Measurements from ENCODE around the gene C1QC.
A peak's percentile ranks its signal among the peaks of the same experiment; 100 is the strongest.
"Not testable (repeated sequence)": the region's sequence is repeated elsewhere in the genome, so short reads cannot be mapped to it uniquely, and the experiment has no call there.

The C1QC gene

DNA sequence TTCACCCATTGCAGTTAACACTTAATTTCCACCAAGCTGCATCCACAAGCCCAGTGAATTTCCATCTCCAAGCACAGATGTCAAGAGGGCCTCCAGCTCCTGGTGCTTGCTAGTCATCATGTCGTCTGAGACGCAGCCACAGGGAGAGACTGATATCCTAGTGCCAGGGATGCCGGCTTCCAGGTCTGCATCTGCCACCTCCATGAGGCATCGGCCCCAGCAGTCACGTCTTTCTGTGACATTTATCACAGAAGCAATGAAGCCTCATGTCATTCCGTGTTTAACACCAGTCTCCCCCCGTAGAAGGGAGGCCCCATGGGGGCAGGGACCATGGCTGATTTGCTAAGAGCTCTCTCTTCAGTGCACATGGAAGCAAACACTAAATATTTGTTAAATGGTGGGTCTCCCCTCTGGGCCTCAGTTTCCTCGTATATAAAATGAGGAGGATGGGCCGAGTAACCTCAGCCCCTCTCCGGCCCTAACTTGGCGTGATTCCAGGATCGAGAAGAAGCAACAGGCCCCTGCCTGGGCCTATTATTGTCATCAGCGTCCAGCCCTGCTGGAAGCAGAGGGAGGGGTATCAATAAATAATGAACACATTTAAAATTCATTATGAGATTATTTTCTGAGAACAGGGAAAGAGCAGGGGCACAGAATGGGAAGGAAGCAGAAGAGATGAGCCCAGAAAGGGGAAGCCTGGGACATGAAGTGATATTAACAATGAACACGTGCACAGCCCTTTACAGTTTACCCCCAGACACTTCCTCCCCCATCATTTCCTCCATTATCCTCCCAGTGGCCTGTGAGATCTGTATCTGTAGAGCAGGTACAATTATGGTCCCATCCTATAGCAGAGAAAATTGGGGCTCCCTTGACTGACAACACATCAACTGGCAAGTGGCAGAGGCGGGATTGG is 8.8 kb downstream of the C1QC start:
- DNase-seq (ENCODE audit: low spot score), result no peak

DNA sequence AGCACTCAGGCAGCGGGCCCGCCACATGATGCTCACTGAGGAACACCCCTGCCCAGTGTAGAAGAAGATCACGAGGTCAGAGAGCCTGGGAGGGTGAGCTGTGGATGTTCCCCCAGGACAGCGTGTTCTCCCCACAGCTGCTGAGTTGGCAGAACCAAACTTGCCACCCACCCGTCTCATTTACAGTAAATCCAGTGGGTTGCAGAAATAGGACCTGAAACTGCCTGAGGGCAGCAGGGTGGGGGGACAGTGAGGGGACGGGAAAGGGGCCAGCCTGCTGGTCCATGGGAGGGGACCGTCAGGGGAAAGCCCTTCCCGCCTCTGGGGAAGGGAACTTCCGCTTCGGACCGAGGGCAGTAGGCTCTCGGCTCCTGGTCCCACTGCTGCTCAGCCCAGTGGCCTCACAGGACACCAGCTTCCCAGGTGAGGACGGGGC is 9.5 kb downstream of the C1QC start, which contains the start of gene C1QB:
C1QB (plus strand) TSS at position 356 of the 436 bp plus-strand sequence. CDS start 6,227 bp downstream, outside the sequence.
- no peak for DNase-seq (ENCODE audit: low spot score)

DNA sequence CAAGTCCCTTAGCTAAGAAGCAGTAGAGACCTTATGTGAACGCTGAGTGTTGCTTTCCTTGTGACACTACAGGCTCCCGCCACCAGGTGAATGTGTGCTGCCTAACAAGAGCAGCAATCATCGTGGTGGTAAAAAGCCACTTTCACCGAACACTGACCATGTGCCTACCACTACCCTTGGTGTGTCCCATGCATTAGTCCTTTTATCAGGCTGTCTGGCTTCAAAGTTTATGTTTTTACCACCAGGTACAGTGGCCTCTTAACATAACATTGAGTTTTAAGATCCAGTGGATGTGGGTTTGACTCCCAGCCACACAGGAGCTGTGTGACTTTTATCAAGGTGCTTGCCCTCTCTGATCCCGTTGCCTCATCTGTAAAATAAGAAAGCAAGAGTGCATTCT is 11.3 kb downstream of the C1QC start:
- no peak for DNase-seq (ENCODE audit: low spot score)

DNA sequence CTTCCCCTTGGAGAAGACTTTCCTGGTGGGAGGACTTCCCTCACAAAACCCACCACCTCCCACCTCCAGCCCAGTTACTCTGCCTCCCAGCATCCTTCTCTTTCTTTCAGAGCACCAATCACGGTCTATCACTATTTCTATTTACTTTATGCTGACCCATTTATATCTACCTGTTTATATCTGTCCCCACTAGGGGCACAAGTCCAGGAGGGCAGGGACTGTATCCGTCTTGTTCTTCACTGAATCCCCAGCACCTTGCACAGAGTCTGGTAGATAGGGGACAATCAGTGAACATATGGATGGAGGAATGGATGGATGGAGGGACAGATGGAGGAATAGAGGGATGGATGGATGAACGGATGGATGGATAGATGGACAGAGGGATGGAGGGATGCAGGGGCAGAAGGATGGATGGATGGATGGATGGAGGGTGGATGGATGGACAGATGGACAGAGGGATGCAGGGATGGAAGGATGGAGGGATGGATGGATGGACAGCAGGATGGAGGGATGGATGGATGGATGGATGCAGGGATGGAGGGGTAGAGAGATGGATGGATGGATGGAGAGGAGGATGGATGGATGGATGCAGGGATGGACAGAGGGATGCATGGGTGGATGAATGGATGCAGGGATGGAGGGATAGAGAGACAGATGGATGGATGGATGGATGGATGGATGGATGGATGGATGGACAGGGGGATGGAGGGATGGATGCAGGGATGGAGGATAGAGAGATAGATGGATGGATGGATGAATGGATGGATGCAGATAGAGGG is 15.1 kb downstream of the C1QC start:
- no peak for DNase-seq (ENCODE audit: low spot score)

DNA sequence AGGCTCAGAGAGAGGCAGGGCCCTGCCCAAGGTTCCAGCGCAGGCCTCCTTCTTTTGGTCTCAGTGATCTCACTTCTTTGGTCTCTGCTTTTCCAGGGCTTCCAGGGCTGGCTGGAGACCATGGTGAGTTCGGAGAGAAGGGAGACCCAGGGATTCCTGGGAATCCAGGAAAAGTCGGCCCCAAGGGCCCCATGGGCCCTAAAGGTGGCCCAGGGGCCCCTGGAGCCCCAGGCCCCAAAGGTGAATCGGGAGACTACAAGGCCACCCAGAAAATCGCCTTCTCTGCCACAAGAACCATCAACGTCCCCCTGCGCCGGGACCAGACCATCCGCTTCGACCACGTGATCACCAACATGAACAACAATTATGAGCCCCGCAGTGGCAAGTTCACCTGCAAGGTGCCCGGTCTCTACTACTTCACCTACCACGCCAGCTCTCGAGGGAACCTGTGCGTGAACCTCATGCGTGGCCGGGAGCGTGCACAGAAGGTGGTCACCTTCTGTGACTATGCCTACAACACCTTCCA is 17.3 kb downstream of the C1QC start:
- no peak for DNase-seq (ENCODE audit: low spot score)

DNA sequence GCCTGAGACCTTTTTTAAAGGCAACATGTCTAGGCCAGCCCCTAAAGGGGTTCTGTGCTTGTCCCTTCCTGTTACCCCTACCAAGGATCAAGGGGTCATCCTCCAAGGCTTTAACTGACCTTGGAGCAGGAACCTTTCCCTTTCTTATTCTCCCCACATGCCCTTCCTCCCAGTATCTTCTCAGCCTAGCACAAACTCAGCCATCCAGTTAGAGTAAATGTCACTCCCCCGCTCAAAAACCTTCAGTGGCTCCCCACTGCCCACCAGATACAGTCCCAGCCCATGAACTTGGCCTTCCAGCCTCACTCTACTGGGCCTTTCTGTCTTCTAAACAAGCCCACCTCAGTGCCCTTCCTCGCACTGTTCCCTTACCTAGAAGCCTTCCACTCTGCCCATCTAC is 18.4 kb downstream of the C1QC start:
- DNase-seq (ENCODE audit: low spot score), result no peak

DNA sequence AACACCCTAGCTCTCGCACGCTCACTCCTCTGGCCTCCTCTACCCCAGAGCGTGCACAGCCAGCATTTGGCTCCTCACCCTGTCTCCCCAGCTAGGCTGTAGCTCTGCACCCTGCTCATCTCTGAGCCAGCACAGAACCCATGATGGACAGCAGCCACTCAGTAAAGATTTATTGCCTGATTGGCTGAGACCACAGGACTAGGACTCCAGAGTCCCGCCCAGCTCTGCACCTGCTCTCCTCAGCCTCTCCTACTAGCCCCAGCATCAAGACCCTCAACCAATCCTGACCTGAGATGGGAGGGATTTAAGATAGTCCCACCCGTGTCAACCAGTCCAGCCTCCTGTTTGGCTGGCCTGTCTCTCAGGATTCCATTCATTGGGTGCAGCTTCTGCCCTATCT is 18.9 kb downstream of the C1QC start:
- DNase-seq (ENCODE audit: low spot score), result peak; percentile 63

DNA sequence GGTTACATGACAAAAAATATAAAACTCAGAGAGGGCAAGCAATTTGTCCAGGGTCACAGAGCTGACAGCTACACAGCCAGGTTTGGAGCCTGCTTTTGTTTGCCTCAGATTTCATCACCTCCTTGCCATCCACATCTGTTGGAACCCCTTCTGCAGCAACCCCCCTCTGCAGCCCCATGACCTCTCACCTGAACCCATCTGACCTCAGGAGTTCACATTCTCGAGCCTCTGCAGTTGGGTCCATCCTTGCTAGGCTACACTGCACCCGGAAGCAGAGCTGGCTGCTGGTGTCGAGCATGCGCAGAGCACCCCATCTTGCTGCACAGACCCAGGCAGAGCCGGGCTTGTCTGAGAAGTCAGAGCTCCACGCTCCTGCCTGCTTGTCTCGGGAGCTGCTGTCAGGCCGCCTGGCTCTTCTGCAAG is 19.6 kb downstream of the C1QC start:
- no peak for DNase-seq (ENCODE audit: low spot score)

DNA sequence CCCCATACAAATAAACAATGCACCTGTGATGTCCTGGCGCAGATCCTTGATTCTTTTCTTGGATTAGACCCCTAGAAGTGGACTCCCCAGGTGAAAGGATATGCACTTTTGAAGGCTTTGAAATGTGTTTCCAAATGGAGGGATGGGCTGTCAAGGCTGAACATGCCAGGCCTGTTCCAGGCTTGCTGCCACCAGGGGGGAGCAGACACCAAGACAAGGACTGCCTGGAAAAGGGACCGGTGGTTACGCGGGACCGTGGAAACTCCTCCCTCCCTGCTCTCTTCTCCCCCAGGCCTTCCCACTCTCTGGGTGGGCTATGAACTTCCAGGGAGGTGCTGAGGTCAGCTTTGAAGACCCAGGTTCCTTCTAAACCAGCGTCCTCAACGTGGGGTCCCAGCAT is 22.3 kb downstream of the C1QC start:
- peak; percentile 64 for DNase-seq (ENCODE audit: low spot score)

DNA sequence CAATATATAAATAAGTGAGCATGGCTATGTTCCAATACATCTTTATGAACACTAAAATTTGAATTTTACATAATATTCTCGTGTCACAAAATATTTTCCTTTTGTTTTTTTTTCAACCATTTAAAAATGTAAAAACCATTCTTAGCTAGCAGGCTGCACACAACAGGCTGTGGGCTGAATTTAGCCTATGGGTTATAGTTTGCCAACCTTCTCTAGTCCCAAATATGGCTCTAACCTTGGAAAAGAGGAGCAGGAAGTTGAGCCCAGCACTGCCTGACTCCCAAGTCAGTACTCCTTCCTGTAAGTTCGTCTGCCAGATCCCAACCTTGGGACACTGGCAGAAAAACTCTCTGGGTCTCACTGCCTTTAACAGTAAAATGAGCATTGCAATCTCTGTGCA is 23.0 kb downstream of the C1QC start:
- no peak for DNase-seq (ENCODE audit: low spot score)

DNA sequence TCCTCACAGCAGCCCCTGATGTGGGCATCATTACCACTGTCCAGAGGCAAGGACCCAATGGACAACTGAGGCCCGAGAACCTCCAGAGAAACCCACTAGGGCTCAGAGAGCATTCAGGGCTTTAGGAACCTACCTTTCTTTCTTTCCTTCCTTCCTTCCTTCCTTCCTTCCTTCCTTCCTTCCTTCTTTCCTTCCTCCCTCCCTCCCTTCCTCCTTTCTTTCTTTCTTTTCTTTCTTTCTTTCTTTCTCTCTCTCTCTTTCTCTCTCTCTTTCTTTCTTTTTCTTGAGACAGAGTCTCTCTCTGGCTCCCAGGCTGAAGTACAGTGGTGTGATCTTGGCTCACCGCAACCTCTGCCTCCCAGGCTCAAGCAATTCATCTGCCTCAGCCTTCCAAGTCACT is 25.4 kb downstream of the C1QC start:
- DNase-seq (ENCODE audit: low spot score), result not testable (repeated sequence)

DNA sequence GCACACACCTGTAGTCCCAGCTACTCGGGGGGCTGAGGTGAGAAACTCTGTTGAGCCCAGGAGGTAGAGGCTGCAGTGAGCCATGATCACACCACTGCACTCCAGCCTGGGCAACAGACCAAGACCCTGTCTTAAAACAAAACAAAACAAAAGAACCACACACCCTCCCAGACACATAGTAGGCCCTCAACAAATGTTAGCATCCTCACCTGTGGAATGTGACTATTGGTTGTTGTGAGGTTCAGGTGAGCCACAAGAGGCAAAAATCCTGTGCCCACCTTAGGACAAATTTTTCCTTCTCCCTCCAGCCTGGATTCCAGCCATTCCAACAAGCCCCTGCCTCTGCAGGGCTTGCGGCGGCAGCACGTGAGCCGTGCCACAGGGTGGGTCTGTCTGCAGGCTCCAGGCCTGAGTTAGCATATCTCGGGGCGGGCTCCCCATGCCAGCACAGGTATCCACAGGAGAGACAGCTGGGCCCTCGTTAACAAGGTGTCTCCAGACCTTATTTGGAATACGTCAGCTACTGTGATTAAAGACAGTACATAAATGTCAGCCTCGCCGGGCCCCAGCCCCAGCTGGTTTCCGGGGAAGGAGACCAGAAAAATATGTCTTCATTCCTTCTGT is 27.0 kb downstream of the C1QC start:
- no peak for DNase-seq (ENCODE audit: low spot score)

DNA sequence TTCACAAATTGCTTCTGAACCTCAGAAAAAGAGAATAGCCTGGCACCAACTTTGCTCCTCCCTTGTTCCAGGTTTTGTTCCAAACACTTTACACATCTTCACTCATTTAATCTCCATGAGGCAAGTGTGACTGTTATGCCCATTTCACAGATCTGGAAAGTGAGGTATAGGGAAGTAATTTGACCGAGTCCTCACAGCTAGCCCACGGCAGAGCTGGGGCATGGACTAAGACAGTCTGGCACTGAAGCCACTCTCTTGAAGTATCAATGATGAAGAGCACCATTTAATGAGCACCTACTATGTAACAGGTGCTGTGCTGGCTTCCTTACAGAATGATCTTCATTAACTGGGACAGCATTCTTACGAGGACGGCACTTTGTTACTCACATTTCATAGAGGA is 28.6 kb downstream of the C1QC start:
- no peak for DNase-seq (ENCODE audit: low spot score)

DNA sequence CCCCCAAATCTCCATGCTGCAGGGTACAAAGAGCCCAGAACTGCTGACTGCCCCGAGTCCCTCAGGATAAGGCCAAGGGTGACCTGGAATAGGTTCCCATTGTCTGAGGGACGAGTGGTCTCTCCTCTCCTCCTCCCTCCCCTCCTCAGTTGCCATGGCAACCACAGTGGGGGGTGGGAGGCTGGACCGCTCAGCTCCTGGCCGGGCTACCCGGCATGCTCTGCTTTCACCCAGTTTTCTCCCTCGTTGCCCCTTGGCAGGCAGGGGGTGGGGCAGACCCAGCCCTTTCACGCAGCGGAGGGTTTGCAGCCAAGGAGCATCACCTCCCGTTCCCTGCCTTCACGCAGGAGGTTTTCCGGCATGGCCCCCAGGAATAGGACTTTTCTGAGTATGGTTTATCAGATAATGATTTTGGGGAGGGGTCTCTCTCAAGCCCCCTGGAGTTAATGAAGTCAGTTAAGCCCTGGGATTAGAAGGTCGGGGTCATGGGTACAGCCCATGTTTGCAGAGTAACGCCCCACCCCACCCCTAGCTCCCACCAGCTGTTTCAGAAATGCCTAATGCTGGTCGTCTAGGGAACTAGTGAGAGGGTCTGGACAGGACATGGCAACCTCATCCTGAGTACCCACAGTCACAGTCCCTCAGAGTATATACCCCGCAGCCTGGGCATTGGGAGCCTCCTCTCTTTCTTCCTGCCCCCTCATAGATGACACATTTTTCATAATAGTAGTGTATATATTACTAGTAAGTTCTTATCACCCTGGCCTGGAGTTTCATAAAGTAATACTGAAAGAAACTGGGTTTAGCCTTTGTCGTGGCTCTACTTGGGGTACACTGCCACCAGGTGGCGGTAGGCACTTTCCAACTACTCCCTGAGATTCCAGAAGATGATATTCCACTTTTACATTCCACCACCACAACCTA is 30.3 kb downstream of the C1QC start:
- peak; percentile 54 for DNase-seq (ENCODE audit: low spot score)

DNA sequence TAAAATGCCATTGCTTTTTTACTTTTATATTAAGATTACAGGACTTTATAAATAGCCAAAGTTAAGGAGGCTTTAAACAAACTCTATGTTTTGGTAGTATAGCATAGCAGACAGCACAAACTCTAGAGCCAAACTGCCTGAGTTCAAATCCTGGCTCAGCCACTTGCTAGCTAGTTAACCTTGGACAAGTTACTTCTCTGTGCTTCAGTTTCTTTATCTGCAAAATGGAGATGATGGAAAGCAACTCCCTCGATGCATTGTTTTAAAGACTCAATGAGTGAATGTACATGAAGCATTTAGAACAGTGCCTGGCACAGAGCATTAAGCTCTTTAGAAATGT is 30.9 kb downstream of the C1QC start:
- DNase-seq (ENCODE audit: low spot score), result no peak

DNA sequence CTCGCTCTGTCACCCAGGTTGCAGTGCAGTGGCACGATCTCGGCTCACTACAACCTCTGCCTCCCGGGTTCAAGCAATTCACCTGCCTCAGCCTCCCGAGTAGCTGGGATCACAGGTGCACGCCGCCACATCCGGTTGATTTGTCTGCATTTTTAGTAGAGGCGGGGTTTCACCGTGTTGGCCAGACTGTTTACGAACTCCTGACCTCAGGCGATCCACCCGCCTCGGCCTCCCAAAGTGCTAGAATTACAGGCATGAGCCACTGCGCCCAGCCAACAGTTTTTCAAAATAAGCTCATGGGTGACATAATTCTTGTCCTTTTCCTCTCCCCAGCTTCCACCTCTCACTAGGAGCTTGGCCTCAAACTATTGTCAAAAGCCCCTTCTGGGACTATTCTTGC is 32.7 kb downstream of the C1QC start:
- not testable (repeated sequence) for DNase-seq (ENCODE audit: low spot score)

DNA sequence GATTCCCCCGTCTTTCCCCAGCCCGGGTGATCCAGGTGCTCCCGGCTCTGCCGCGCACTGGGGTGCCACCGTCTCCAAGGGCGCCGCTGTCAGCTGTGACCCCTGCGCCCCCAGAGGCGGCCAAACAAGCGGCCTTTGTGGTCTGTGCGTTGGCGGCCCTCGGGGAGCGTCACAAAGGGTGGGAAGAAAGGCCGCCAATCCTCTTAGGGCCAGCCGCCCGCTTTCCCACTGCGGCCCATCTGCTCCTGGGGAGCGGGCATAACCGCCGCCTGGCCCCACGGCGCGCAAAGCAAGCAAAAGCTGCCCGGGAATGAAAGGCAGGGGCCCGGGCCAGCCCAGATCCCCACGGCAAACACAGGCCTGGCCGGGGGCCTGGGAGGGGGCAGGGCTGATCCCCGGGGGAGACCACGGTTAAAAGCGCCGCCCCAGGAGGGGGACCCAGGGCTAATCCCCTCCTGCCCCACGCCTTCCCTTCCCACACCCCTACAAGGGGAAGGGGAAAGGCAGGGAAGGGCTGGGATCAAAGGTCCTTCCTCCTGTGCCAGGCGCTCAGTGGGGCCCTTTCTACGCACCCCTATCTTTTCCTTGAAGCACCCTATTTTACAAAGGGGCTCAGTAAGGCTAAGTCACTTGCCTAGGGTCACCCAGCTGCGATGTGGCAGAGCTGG is 33.6 kb downstream of the C1QC start:
- no peak for DNase-seq (ENCODE audit: low spot score)

DNA sequence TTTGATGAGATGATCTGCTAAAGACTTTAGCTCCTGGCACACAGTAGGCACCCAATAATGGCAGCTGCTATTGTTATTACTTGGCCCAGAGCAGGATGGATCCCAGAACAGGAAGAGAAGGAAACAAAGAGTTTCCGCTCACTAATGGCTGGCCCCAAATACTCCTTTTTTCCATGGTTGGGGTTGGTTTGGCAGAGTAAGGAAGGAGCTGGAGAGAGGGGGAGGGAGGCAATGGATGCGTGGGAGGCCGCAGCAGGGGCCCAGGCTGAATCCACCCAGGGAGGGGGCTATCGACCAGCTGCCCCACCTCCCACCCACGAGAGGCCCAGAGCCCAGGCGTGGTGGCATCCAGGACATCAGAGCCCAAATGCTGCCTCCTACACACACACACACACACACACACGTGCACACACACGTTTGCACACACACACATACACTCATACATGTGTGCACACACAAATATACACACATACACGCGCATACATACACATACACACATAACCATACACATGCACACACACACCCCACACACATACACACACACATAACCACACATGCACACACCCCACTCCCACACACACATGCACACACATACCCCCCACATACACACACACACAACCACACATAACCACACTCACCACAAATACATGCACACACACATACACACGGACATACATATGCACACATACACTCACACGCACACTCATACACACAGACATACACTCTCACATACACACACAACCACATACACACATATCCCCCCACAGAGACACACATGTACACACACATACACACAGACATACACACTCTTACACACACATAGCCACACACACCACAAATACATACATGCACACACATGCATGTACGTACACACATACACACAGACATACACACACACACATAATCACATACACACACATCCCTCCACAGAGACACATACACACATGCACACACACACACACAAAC is 34.8 kb downstream of the C1QC start:
- no peak for DNase-seq (ENCODE audit: low spot score)

DNA sequence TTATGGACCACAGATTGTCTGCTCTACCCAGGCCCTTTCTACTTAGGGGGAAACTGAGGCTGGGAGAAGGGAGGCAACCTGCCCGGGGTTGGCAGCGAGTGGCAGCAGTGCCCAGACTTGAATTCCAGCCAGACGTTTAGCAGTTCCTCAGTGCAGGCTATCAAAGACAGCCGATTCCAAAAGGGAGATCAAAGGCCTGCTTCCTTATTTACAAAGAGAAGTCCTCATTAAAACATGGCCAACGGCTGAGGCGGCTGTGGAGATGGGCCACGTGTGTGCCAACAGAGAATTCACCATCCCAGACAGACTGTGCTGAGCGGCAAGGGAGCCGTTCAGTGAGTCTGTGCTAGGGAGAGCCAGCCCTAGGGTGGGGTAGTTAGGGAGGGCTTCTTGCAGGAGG is 37.3 kb downstream of the C1QC start:
- no peak for DNase-seq (ENCODE audit: low spot score)
